CD4-positive, alpha-beta T cell treated with Interleukin-21 for 1 hour (primary cell): ENCODE results near the gene UNC93B1.

ENCODE experiments used
- DNase-seq: peaks from one replicate; pipeline ENCODE4 v3.0.0-alpha.2; 2020

Gene UNC93B1

GRCh38 chr11:68021167-68021787, 17.4 kb upstream of the UNC93B1 start:
- no peak for DNase-seq

GRCh38 chr11:68020575-68020974, 16.7 kb upstream of the UNC93B1 start:
- no peak for DNase-seq

- no peak for DNase-seq
These were observed 15.6 kb upstream of the UNC93B1 start for GRCh38 chr11:68019486-68019885.

- no peak for DNase-seq
These were observed 14.9 kb upstream of the UNC93B1 start for GRCh38 chr11:68018730-68019190.

- no peak for DNase-seq
These were observed 14.3 kb upstream of the UNC93B1 start for GRCh38 chr11:68017980-68018729.

GRCh38 chr11:68016904-68017817, 13.3 kb upstream of the UNC93B1 start:
- DNase-seq: no peak

- no peak for DNase-seq
These were observed 12.4 kb upstream of the UNC93B1 start for GRCh38 chr11:68016161-68016903.

- no peak for DNase-seq
These were observed 11.6 kb upstream of the UNC93B1 start for GRCh38 chr11:68015467-68015866.

- no peak for DNase-seq
These were observed 11.1 kb upstream of the UNC93B1 start for GRCh38 chr11:68014947-68015447.

- DNase-seq: no peak
These were observed 10.5 kb upstream of the UNC93B1 start for GRCh38 chr11:68014157-68014946.

- no peak for DNase-seq
These were observed 9.8 kb upstream of the UNC93B1 start for GRCh38 chr11:68013611-68014156.

- DNase-seq: no peak
These were observed 9.1 kb upstream of the UNC93B1 start for GRCh38 chr11:68012843-68013610.

- DNase-seq: no peak
These were observed 8.3 kb upstream of the UNC93B1 start for GRCh38 chr11:68012044-68012842.

GRCh38 chr11:68011051-68011943, 7.4 kb upstream of the UNC93B1 start:
- DNase-seq: no peak

- peak; percentile 19 for DNase-seq
These were observed 6.5 kb upstream of the UNC93B1 start, which contains the start of gene ALDH3B1 for GRCh38 chr11:68010090-68011041. ALDH3B1 (plus strand) TSS chr11:68010327; CDS start chr11:68015298, 4,971 bp downstream.

GRCh38 chr11:68009391-68010089, 5.6 kb upstream of the UNC93B1 start:
- DNase-seq: no peak
